Endothelial cell (in vitro differentiated cells): ENCODE results near the gene TCP11. TPM values are rescaled to one million over a fixed set of nuclear protein-coding genes. Genes with fewer than 3 reads are reported as not detected.

Source experiments
- DNase-seq: peaks from one replicate; pipeline ENCODE4 v3.0.0; 2021; ENCODE audit warnings: low spot score
- H3K27ac Mint-ChIP-seq: one replicate; pipeline ENCODE4 v1.8.0; 2021; ENCODE audit warnings: mixed read lengths, inconsistent platforms; ENCODE audit not compliant: unreplicated experiment
- H3K27me3 Mint-ChIP-seq: one replicate; pipeline ENCODE4 v1.8.0; 2021; ENCODE audit warnings: mild to moderate bottlenecking, moderate library complexity, mixed read lengths, inconsistent platforms; ENCODE audit not compliant: unreplicated experiment
- H3K36me3 Mint-ChIP-seq: one replicate; pipeline ENCODE4 v1.8.0; 2021; ENCODE audit warnings: mild to moderate bottlenecking, low read depth, mixed read lengths, inconsistent platforms; ENCODE audit not compliant: unreplicated experiment
- H3K4me1 Mint-ChIP-seq: one replicate; pipeline ENCODE4 v1.8.0; 2021; ENCODE audit warnings: mild to moderate bottlenecking, mixed read lengths, inconsistent platforms; ENCODE audit not compliant: unreplicated experiment
- H3K4me3 Mint-ChIP-seq: one replicate; pipeline ENCODE4 v1.8.0; 2021; ENCODE audit warnings: mild to moderate bottlenecking, mixed read lengths, inconsistent platforms; ENCODE audit not compliant: unreplicated experiment
- H3K9me3 Mint-ChIP-seq: one replicate; pipeline ENCODE4 v1.8.0; 2021; ENCODE audit warnings: mixed read lengths, inconsistent platforms; ENCODE audit not compliant: unreplicated experiment
- CTCF ChIP-seq: fragments of 200-600 bp; sonication (generic); IDR thresholded peaks from one replicate; pipeline ENCODE4 v1.5.0; 2021; ENCODE audit warnings: antibody characterized with exemption; ENCODE audit not compliant: unreplicated experiment
- total RNA-seq: library from RNA; stranded (reverse); fragmentation: NEBNext Ultra II Directional; extraction: Animal tissue kit (Norgen Biotek cat#: 25700); gene quantifications from one replicate; pipeline ENCODE4 v1.2.1, GENCODE V29; 2021; ENCODE audit not compliant: unreplicated experiment

The TCP11 gene
- total RNA-seq, 1 donor from 2014 or later = 0.18 TPM

GRCh38 chr6:35088281-35089215, 52.6 kb downstream of the TCP11 start:
- no peak for TF ChIP-seq CTCF
- Mint-ChIP-seq H3K4me3 (no peak overlapping the region), H3K36me3 (peaks cover 13% of the 10 kb centered on the region), H3K27me3 (peaks cover 5% of the 10 kb centered on the region), H3K9me3 (no peaks in the 10 kb centered on the region), H3K4me1 (peaks cover 16% of the 10 kb centered on the region), H3K27ac (peak overlapping the region; percentile 42)
- peak; percentile 2 for DNase-seq

- peak overlapping the region; percentile 8 for H3K27ac Mint-ChIP-seq
These were observed 53.5 kb downstream of the TCP11 start for GRCh38 chr6:35087361-35088280.

GRCh38 chr6:35086636-35087360, 54.3 kb downstream of the TCP11 start:
- Mint-ChIP-seq H3K27ac (no peak overlapping the region), H3K4me3 (no peak overlapping the region), H3K9me3 (no peaks in the 10 kb centered on the region), H3K4me1 (peaks cover 19% of the 10 kb centered on the region), H3K27me3 (peaks cover 5% of the 10 kb centered on the region), H3K36me3 (peaks cover 14% of the 10 kb centered on the region)
- no peak for TF ChIP-seq CTCF
- DNase-seq = no peak

More at GRCh38 chr6:35087361-35088280, 53.5 kb downstream of the TCP11 start:
- H3K27me3 Mint-ChIP-seq = peaks cover 5% of the 10 kb centered on the region
- H3K36me3 Mint-ChIP-seq = peaks cover 13% of the 10 kb centered on the region
- no peak for TF ChIP-seq CTCF
- H3K4me3 Mint-ChIP-seq = no peak overlapping the region
- H3K9me3 Mint-ChIP-seq = no peaks in the 10 kb centered on the region
- H3K4me1 Mint-ChIP-seq = peaks cover 16% of the 10 kb centered on the region
- no peak for DNase-seq

- Mint-ChIP-seq H3K9me3 (no peaks in the 10 kb centered on the region), H3K27ac (no peak overlapping the region), H3K4me3 (no peak overlapping the region), H3K36me3 (peaks cover 20% of the 10 kb centered on the region), H3K4me1 (peaks cover 23% of the 10 kb centered on the region), H3K27me3 (peaks cover 8% of the 10 kb centered on the region)
- DNase-seq = no peak
- no peak for TF ChIP-seq CTCF
These were observed 54.9 kb downstream of the TCP11 start for GRCh38 chr6:35086282-35086632.
